Gastrocnemius medialis (tissue), 4 donors: ENCODE results near the gene ZNF280D.

Source experiments
- CTCF ChIP-seq, 5 experiments: fragments of 450-650 bp in 3 of 5; fragments of 200-600 bp in 2 of 5; sonication (generic) in 2 of 5; IDR thresholded peaks in 4 of 5; conservative IDR thresholded peaks in 1 of 5; 1 replicate in 4 of 5; 2 replicates in 1 of 5; pipeline ENCODE4 v1.5.1; 2016 to 2019; ENCODE audit warnings: antibody characterized with exemption in 5 of 5, mild to moderate bottlenecking in 3 of 5, moderate library complexity in 3 of 5
- POLR2A ChIP-seq, 2 donors: fragments of 450-650 bp; IDR thresholded peaks; one replicate each; pipeline ENCODE4 v1.6.1; 2017; ENCODE audit warnings: antibody characterized with exemption in 2 of 2, mild to moderate bottlenecking in 2 of 2, moderate library complexity in 2 of 2

GRCh38 chr15:56654216-56654615 is 79.1 kb downstream of the ZNF280D start:
- TF ChIP-seq CTCF (IDR thresholded peaks at IDR 0.05 in 4 of 5, conservative IDR thresholded peaks at IDR 0.05 in 1 of 5), result no peak
- TF ChIP-seq POLR2A (IDR thresholded peaks at IDR 0.05), result no peak
